ENCODE measurements around the gene CYB5D1.

Gene CYB5D1

DNA sequence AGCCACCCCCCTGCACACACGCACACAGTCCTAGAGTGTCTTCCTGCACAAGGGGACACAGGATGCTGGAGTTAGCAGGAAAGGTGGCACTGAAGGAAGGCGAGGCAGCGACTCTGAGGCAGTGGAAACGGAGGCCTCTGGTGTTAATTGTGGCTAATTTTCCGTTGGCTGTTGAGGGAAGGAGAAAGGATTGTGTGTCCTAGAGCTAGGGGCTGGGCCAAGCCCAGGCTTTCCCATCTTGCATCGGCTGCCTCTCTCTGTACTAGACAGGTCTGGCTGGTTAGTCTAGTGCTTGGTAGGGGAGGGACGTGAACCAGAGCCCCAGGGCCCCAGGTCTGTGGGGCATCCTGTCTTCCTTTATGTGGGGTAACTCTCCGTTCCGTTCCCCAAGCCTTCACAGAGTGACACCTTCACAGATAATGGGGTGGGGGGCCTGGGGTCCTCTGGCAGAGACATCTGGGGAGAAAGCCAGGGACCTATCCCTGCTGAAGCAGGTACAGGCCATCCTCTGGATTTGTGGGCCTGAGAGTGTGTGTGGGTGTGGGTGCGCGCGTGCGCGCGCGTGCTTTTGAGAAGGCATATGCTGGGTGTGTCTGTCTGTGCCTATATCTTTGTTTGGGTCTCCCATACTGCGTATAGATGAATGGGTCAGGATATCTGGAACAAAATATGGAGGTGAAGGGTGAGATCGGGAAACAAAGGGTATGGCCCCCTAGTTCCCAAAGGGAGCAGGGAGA is 30.5 kb downstream of the CYB5D1 start, which contains the start of gene CHD3:
Gene CHD3, plus strand, starts transcription at position 606 of the 737 bp plus-strand sequence. CDS start 212 bp downstream, outside the sequence.
- no peak for DNase-seq

DNA sequence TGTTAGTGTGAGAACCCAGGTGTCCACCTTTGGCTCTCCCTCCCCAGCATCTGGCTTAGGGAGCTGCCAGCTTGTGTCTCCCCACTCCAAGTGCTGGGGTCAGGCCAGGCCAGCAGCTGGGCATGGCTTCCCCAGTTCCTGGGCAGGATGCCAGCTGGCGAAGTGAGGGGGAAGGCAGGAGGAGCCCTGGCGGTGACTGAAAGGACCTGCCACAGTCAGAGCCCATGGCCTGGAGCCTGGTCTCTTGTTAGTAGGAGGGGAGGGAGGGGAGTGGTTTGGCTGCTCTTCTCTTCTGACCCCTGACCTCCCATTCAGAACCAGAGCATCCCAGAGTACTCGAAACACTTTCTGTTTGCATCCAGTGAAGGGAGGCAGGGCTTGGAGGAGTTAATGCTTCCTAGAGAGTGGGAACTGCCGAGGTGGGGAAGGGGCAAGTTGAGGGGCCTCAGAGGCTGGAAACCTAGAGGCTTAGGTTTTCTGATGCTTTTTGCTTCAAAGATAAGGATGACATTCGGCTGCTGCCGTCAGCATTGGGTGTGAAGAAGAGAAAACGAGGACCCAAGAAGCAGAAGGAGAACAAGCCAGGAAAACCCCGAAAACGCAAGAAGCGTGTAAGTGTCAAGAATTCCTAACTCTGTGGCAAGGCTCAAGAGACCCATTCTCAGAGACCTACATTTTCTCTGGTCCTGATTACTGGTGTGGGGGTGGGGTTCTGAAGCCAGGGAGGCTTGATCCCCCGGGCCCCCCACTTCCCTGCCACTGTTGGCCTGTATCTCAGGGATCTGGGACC is 31.6 kb downstream of the CYB5D1 start:
- DNase-seq: peak; percentile 93

DNA sequence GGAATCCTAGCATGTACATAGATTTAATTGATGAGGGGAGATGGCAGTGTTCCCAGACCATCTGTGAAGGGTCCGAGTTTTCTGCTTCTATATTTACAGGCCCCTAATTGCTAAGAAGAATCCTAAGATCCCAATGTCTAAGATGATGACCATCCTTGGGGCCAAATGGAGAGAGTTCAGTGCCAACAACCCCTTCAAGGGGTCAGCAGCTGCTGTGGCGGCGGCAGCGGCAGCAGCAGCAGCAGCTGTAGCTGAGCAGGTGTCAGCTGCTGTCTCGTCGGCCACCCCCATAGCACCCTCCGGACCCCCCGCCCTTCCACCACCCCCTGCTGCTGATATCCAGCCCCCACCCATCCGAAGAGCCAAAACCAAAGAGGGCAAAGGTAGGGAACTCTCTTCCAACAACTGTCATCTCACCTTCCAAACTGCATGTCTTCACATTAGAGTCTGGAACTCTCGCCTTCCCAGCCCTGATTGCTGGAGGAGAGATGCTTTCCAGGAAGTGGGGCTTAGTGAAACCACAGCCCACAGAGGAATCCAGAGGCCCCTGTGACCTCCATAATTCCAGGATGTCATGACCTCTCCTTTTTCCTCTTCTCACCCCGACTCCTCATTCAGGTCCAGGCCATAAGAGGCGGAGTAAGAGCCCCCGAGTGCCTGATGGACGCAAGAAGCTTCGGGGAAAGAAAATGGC is 35.5 kb downstream of the CYB5D1 start:
- no peak for DNase-seq

DNA sequence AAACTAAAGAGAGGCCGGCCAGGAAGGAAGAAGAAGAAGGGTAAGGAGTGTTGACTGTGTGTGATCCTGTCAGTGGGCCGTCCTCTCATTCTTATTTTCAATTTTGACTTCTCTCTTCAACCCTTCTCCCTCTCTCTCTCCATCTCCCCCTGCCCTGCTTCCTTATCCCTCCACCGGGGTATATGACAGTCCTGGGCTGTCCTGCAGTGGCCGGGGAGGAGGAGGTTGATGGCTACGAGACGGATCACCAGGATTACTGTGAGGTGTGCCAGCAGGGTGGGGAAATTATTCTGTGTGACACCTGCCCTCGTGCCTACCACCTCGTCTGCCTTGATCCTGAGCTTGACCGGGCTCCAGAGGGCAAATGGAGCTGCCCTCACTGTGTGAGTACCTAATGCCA is 36.4 kb downstream of the CYB5D1 start:
- no peak for DNase-seq

DNA sequence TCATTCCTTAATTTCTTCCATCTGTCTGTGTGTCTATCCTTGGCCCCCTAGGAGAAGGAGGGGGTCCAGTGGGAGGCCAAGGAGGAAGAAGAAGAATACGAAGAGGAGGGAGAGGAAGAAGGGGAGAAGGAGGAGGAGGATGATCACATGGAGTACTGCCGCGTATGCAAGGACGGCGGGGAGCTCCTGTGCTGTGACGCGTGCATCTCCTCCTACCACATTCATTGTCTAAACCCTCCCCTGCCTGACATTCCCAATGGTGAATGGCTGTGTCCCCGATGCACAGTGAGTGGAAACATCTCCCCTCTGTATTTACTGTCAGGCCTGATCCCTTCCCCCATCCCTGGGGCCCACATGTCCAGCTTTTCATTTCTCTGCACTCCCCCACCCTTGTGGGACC is 37.1 kb downstream of the CYB5D1 start:
- DNase-seq: no peak

DNA sequence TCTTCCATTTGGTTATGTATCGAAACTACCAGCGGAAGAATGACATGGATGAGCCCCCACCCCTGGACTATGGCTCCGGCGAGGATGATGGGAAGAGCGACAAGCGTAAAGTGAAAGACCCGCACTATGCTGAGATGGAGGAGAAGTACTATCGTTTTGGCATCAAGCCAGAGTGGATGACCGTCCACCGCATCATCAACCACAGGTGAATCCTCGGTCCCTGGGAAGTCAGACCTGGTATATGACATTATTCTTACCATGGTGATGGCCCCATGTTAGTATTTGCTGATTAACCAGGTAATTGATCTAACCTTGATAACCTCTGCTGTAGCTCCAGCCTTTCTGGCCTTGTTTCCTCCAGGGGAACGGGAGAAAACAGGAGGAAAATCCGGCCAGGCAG is 39.3 kb downstream of the CYB5D1 start:
- no peak for DNase-seq

DNA sequence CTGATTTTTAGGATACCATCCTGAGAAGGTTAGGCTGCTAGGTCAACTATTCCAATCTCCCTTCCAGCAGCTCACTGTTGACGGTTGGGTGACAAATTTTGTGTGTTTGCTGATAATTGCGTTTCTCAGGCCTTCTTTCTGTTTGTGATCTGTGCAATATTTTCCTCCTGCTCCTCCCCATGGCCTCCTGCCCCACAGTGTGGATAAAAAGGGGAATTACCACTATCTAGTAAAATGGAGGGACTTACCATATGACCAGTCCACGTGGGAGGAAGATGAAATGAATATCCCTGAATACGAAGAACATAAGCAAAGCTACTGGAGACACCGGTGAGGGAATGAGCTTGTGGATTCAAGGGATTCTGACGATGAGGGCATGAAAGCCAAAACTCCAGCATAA is 40.0 kb downstream of the CYB5D1 start:
- DNase-seq: no peak

DNA sequence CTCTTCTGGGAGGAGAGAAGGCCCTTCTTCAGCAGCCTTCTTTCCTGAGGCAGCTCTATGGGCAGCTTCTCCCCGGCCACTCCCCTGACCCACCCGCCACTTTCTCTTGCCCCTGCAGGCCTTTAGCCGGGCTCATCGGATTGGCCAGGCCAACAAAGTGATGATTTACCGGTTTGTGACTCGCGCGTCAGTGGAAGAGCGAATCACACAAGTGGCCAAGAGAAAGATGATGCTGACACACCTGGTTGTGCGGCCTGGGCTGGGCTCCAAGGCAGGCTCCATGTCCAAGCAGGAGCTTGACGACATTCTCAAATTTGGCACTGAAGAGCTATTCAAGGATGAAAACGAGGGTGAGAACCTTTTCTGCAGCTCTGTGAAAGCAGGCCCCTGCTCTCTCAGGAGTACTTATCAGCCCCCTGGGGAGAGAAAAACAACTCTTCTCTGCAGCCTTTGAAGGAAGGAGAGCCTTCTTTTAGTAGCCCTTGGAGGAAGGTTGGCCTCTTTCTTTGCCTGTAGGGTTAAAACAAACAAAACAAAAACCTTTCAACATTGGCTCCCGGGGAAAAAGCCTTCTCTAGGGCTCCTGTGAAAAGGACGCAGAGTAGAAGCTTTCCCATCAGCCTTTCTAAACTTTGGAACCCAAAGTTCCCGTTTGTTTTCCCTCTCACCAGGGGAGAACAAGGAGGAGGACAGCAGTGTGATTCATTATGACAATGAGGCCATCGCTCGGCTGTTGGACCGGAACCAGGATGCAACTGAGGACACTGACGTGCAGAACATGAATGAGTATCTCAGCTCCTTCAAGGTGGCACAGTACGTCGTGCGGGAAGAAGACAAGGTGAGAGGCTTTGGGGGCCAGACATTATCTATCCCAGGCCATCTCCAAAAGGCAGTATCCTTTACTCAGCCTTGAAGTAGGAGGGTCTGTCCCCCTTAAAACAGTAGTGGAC is 45.6 kb downstream of the CYB5D1 start:
- no peak for DNase-seq

DNA sequence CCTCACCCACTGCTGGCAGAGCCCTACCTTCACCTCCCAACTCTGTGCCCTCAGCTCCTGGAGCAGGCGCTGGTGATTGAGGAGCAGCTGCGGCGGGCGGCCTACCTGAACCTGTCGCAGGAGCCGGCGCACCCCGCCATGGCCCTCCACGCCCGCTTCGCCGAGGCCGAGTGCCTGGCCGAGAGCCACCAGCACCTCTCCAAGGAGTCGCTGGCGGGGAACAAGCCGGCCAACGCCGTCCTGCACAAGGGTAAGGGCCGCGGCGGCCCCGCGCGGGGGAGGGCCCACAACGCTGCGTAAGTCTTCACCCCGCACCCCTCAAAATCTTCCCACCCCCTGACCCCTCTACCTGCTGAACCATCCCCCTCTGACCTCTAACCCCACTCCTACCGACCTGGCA is 51.3 kb downstream of the CYB5D1 start:
- no peak for DNase-seq

DNA sequence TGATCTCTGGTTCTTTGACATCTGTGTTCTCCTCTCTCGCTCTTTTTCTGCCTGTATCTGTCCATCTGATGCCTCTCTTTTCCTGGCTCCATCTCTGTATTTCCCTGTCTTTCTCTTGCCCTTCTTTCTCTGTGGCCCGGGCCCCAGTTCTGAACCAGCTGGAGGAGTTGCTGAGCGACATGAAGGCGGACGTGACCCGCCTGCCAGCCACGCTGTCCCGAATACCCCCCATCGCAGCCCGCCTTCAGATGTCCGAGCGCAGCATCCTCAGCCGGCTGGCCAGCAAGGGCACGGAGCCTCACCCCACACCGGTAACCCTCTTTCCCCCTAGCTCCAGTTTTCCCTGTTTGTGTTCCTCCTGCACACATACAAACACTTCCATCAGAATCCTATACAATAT is 52.5 kb downstream of the CYB5D1 start:
- DNase-seq: no peak

DNA sequence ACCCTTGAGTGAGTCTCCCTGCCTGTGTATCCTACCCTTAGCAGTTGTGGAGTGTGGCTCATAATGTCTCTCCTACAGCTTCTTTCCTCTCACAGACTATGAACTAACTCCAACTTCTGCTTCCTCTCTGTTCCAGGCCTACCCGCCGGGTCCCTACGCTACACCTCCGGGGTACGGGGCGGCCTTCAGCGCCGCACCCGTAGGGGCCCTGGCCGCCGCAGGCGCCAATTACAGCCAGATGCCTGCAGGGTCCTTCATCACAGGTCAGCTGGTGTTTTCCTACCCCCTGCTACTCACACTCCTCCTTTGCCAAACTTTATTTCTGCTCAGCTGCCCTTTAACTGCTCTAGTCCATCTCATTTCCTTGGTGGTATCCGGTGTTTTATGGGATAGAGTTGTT is 52.9 kb downstream of the CYB5D1 start:
- no peak for DNase-seq

DNA sequence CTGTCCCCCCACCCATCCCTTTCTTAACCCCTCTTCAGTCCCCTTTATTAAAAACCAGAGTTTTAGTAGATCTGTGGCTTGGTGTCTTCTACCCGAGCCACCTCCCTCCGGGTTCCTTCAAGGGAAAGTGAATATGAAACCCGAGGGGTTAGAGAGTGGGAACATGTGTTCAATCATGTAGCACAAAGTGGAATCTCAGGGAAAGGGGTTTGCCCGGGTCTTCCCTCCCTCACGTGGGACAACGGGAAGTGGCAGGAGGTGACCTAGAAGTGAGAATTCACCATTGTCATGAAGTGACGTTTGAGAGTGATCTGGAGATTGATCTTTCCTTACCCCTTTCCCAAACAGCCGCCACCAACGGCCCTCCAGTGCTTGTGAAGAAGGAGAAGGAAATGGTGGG is 53.3 kb downstream of the CYB5D1 start:
- DNase-seq: no peak

Measured in NCI-H2029 (cell line).